ENCODE measurements around the gene HMGN1. TPM values are rescaled to one million over a fixed set of nuclear protein-coding genes. Genes with fewer than 3 reads are reported as not detected.
"Not testable (repeated sequence)": the region's sequence is repeated elsewhere in the genome, so short reads cannot be mapped to it uniquely, and the experiment has no call there.

HMGN1 gene
- 171 and 216 TPM in 2 replicates for total RNA-seq

- DNase-seq (ENCODE audit: low read depth in 2 of 2), result peak; percentile 40 to 89
These were observed at the start of gene HMGN1 for GRCh38 chr21:39348355-39349210. Gene HMGN1, minus strand, starts transcription at chr21:39349088. Its CDS starts 171 bp downstream, at chr21:39348917.

DNA sequence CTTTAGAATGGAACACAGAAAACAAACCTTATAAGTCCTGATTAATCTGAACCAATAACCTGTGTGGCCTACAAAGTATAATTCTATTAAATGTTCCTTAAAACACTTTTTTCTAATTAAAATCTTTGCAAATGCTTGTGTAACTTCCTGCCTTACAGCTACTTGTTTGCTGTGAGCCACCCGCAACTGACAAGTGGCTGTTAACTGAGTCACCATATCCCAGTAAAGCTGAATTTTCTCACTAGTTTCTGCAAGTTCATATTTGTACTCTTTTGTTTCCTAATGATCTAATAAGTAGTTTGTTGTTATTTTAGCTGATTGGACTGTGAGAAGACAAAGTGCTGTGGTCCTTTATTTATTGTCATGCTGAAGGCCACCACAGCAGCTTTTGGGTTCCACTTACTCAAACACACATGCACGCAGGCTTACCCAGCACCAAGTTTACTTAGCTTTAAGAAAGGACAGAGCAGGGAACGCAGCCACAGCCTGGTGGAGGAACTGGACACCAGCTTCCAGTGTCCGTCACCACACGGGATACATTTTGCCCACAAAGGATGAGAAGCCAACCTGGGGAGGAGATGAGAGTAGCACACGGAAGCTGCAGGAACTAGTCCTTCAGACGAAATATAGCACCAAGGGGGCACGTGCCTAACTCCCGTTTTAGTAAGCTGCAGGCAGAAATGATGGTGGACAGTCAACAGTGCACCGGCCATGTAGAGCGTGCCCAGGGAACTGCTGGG lies 48.9 kb upstream of the HMGN1 start:
- no peak for DNase-seq (ENCODE audit: low read depth in 2 of 2)

DNA sequence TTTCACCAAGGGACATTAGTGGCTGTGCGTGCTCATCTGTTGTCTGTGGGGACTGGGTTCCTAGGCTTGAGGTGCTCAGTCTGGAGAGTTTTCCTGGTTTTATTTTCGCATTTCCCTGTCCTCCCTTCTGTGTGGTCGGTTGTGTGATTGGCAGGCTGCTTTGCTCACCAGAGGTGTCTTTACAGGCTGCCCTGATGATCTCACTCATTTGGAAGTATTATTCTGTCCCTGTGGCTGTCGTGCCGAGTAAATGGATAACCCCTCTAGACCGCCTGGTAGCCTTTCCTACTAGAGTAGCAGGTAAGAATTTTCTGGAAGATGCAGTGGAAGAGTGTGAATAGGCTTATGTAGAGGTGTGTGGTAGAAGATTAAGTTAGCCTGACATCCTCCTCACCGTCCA lies 44.1 kb upstream of the HMGN1 start:
- no peak for DNase-seq (ENCODE audit: low read depth in 2 of 2)

GRCh38 chr21:39390212-39390765 lies 41.4 kb upstream of the HMGN1 start:
- no peak for DNase-seq (ENCODE audit: low read depth in 2 of 2)

DNA sequence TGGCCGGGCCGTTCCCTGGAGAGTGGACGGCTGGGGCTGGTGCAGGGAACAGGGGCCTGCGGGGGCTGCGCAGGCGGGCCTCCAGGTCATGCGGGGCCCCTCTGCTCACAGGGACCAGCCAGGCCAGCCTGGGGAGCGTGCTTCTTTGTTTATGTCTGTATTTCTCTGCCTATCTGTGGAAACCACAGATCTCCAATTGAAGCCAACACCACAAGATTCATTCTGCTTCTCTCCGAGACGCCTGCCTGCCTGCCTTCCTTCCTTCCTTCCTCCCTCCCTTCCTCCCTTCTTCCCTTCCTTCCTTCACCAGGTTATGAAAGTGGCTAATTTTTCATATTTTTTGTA lies 39.9 kb upstream of the HMGN1 start:
- DNase-seq (ENCODE audit: low read depth in 2 of 2), result no peak

GRCh38 chr21:39388038-39388810 lies 39.3 kb upstream of the HMGN1 start:
- peak in 1 of 2 donors; percentile 83 for DNase-seq (ENCODE audit: low read depth in 2 of 2)

GRCh38 chr21:39387461-39388037 lies 38.7 kb upstream of the HMGN1 start:
- DNase-seq (ENCODE audit: low read depth in 2 of 2), result peak; percentile 73 to 90

- no peak for DNase-seq (ENCODE audit: low read depth in 2 of 2)
These were observed 38.0 kb upstream of the HMGN1 start for GRCh38 chr21:39386899-39387298.

GRCh38 chr21:39386194-39386593 lies 37.3 kb upstream of the HMGN1 start:
- DNase-seq (ENCODE audit: low read depth in 2 of 2), result no peak

DNA sequence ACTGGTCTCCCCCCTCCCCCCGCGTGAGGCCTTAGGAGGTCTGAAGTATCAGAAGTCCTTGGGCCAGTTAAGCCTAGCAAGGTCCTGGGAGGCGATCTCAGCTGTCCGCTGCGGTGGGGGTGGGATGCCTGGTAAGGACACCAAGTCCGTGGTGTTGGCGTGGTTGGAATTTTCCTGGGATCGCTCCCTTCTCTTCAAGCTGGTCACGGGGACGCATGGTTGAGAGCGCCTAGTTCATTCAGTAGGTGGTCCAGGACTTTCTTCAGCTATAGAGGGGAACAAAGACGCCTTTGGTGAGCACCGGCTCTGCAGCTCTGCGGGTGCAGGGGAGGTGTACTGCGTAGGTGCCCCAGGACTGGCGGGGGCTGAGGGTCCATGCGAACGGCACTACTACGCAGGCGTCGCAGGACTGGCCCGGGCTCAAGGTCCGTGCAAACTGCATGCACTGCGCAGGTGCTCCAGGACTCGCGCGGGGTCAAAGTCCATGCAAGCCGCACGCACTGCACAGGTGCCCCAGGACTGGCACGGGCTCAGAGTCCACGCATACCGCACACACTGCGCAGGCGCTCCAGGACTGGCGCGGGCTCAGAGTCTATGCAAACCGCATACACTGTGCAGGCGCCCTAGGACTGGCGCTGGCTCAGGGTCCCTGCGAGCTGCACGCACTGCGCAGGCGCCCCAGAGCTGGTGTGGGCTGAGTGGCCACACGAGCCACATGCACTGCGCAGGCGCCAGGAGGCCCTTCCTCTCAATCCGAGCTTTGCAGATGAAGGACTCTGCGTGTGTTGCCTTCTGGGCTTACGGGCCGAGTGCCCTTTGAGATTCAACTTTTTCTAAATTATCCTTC lies 36.6 kb upstream of the HMGN1 start:
- DNase-seq (ENCODE audit: low read depth in 2 of 2), result peak; percentile 57 to 80

GRCh38 chr21:39384674-39385298 lies 35.9 kb upstream of the HMGN1 start:
- DNase-seq (ENCODE audit: low read depth in 2 of 2), result peak in 1 of 2 donors; percentile 21

- not testable (repeated sequence) for DNase-seq (ENCODE audit: low read depth in 2 of 2)
These were observed 33.2 kb upstream of the HMGN1 start for GRCh38 chr21:39382096-39382495.

GRCh38 chr21:39381009-39381408 lies 32.1 kb upstream of the HMGN1 start:
- no peak for DNase-seq (ENCODE audit: low read depth in 2 of 2)

DNA sequence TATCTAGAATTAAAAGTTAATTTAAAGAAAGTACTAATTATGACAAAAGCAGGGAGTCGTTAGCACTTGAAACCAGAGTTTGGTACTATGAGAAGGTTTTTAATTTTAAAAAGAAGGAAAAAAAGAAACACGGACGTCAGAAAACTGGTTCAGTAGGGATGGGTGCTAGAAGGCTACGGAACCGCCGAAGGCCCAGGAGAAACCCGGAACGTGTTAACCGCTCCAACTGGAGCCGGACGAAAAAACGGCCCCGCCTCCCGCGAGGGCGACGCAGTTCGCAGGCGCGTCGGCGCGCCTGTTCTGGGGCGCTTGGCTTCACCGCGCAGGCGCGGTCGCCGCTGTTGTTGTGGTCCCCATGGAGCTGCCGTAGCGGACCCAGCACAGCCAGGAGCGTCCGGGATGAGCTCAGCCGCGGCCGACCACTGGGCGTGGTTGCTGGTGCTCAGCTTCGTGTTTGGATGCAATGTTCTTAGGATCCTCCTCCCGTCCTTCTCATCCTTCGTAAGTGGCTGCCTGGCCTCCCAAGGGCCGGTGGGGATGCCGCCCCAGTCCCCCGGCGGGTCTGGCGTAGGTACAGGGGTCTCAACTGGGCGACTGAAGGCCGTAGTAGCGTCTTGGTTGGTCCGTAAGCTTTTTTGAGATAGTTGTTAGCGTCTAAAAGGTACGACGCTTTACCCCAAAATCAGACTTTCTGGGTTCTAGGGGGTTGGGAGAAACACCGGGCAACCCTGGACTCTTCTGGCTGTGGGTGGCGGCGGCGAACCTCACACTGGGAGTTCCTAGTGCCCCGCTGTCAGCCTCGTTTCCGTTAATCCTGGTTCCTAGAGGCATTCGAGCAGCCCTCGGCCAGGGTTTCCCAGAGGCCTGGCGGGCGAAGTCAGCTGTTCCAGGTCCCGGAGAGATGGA lies 31.4 kb upstream of the HMGN1 start:
- DNase-seq (ENCODE audit: low read depth in 2 of 2), result peak; percentile 89 to 96

DNA sequence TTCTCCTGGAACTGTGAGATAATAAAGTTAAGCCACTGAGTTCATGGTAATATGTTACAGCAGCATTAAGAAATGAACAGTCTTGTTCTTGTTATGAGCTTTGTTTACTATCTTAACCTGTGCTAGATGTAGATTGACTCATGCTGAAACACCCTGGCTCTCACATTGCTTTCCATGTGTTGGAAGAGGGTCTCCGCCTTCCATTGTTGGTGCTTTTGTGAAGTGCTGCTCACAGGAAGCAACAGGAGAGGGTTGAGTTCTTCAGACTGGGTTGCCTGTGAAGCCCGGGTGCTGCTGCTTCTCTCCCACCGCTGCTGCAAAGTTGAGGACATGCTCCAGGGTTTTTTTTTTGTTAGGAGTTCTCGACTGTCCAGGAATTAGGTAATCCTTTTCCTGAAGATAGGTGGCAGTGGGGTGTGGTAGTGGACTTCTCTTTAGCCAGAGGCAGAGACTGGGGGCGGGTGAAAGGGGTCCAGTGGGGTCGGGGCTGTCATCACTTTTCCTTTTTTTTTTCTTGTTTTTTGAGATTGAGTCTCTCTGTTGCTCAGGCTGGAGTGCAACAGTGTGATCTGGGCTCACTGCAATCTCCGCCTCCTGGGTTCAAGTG lies 28.7 kb upstream of the HMGN1 start:
- peak in 1 of 2 donors; percentile 57 for DNase-seq (ENCODE audit: low read depth in 2 of 2)

DNA sequence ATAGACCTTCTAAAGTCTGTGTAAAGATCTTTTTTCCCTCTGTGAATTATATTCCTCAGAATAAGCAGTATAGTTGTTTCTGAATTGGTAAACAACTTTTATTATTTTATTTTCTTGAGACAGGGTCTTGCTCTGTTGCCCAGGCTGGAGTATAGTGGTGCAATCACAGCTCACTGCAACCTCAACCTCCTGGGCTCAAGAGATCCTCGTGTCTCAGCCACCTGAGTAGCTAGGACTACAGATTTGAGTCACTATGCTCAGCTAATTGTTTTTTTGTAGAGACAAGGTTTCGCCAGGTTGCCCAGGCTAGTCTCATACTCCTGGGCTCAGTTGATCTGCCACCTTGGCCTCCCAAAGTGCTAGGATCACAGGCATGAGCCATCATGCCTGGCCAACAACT lies 26.6 kb upstream of the HMGN1 start:
- DNase-seq (ENCODE audit: low read depth in 2 of 2), result no peak

DNA sequence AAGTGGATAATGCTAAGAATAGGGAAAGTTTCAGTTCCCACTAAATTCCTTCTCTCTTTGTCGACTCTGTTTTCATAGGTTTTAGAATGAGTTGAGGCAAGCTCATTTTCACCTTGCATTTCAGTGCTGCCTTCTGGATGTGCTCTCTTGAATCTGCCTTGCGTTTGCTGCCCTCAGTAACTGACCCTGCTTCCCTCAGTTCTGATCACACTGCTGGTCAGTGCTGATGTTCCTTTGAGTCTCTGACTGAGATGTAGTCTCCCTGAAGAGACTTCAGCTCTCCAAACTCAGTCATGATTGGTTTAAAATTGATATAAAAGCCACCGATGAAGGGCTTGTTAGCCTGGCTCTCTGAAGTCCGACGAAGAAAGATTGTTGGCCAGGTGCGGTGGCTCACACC lies 25.2 kb upstream of the HMGN1 start:
- DNase-seq (ENCODE audit: low read depth in 2 of 2), result no peak

DNA sequence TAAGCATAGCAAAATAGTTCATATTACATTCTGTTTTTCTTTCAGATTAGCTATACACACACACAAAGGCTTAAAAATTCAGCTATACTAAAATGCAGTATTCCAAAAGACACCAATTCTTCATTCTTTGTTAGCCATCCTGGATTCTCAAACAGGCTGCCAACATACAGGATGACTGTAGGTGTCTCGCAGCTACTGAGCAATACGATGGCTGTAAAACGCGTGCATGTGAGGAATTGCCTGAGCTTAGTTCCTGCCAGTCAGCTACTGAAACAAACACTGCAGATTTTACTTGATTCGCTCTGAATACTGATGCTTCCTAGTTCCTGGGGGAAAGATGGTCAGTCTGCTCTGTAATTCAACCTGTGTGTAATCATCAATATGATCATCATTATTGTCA lies 24.7 kb upstream of the HMGN1 start:
- DNase-seq (ENCODE audit: low read depth in 2 of 2), result peak in 1 of 2 donors; percentile 66

Measured in dermis microvascular lymphatic vessel endothelial cell (primary cell).